ENCODE data around the gene NAV2.

NAV2 gene

GRCh38 chr11:19744130-19744529 lies 31.5 kb downstream of the NAV2 start:
- DNase-seq (ENCODE audit: low read depth): no peak
- TF ChIP-seq, protein P1, sequence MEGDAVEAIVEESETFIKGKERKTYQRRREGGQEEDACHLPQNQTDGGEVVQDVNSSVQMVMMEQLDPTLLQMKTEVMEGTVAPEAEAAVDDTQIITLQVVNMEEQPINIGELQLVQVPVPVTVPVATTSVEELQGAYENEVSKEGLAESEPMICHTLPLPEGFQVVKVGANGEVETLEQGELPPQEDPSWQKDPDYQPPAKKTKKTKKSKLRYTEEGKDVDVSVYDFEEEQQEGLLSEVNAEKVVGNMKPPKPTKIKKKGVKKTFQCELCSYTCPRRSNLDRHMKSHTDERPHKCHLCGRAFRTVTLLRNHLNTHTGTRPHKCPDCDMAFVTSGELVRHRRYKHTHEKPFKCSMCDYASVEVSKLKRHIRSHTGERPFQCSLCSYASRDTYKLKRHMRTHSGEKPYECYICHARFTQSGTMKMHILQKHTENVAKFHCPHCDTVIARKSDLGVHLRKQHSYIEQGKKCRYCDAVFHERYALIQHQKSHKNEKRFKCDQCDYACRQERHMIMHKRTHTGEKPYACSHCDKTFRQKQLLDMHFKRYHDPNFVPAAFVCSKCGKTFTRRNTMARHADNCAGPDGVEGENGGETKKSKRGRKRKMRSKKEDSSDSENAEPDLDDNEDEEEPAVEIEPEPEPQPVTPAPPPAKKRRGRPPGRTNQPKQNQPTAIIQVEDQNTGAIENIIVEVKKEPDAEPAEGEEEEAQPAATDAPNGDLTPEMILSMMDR (conservative IDR thresholded peaks at IDR 0.05; ENCODE audit: control insufficient read depth, insufficient read depth, low read depth, low read length): no peak
- no peak overlapping the region for H3K4me3 ChIP-seq (ENCODE audit: control insufficient read depth, low read depth, low read length)

DNA sequence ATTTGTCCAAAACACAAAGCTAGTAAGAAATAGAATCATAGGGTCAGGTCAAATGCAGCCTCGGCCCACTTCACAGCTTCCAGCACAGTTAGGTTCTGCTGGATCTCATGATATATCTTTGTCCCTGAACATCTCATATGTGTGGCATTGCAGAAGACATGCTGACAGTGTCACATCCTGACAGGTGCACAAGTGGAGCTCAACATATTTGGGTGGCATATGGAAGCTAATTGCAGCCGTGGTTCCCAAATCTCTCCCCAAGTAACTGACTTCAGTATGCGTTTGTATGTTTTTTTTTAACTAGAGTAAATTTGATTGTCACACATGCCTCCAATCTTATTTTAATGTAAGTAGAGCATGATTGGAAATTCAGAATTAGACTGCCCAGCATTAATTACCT lies 33.4 kb downstream of the NAV2 start:
- TF ChIP-seq, protein P1 (conservative IDR thresholded peaks at IDR 0.05; ENCODE audit: control insufficient read depth, insufficient read depth, low read depth, low read length): no peak
- no peak for DNase-seq (ENCODE audit: low read depth)
- H3K4me3 ChIP-seq (ENCODE audit: control insufficient read depth, low read depth, low read length): no peak overlapping the region

- H3K4me3 ChIP-seq (ENCODE audit: control insufficient read depth, low read depth, low read length): no peak overlapping the region
- no peak for DNase-seq (ENCODE audit: low read depth)
- TF ChIP-seq, protein P1 (conservative IDR thresholded peaks at IDR 0.05; ENCODE audit: control insufficient read depth, insufficient read depth, low read depth, low read length): no peak
These were observed 35.0 kb downstream of the NAV2 start for GRCh38 chr11:19747634-19748033.

GRCh38 chr11:19751055-19751454 lies 38.4 kb downstream of the NAV2 start:
- TF ChIP-seq, protein P1 (conservative IDR thresholded peaks at IDR 0.05; ENCODE audit: control insufficient read depth, insufficient read depth, low read depth, low read length): no peak
- no peak for DNase-seq (ENCODE audit: low read depth)
- H3K4me3 ChIP-seq (ENCODE audit: control insufficient read depth, low read depth, low read length): no peak overlapping the region

GRCh38 chr11:19753451-19754106 lies 40.9 kb downstream of the NAV2 start:
- TF ChIP-seq, protein P1 (conservative IDR thresholded peaks at IDR 0.05; ENCODE audit: control insufficient read depth, insufficient read depth, low read depth, low read length): no peak
- H3K4me3 ChIP-seq (ENCODE audit: control insufficient read depth, low read depth, low read length): no peak overlapping the region
- no peak for DNase-seq (ENCODE audit: low read depth)

DNA sequence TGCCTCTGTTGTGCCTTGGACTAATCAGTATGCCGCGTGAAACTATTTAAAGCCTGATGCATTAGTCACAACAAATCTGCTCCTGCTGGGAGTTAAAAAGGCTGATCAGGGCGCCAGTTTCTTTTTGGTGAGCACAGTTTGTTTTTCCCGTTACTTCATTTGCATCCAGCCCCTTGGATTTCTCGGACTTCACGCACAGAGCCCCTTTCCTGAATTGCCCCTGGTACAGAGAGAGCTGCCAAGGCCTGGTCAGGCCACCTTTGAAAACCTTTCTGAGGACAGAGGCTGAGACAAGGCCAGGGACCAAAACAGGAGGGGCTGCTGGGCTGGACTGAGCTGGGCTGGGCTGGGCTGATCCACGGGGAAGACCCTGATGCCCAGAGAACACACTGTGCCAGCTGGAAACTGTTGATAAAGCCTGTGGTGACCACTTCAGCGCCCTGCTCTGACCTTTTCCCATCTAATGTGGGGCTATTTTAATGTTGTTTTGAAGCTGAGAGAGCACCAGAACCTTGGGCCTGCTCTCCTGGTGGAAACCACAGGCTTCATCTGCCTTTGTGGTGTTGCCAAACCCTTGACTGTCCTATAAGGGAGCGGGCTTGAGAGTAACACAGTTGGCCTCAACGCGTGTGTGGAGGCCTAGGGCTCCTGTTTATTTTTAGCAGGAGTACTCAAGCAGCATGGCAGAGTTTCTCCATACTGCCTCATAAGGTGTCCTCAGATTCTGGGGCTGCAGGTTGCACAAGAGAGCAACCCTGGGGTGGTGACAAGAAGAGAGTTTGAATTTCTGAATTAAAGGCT lies 44.2 kb downstream of the NAV2 start:
- no peak for DNase-seq (ENCODE audit: low read depth)
- TF ChIP-seq, protein P1 (conservative IDR thresholded peaks at IDR 0.05; ENCODE audit: control insufficient read depth, insufficient read depth, low read depth, low read length): no peak
- no peak overlapping the region for H3K4me3 ChIP-seq (ENCODE audit: control insufficient read depth, low read depth, low read length)
